Stomach (tissue), 4 donors: ENCODE data around the gene FLT3LG.

Experiments used
- CTCF ChIP-seq, 7 experiments: fragments of 450-650 bp in 4 of 7; fragments of 200-600 bp in 3 of 7; sonication (generic) in 3 of 7; IDR thresholded peaks; one replicate each; pipeline ENCODE4 v1.5.1; 2016 to 2019; ENCODE audit warnings: antibody characterized with exemption in 7 of 7, control low read depth in 2 of 7, mild to moderate bottlenecking in 1 of 7
- EP300 ChIP-seq: sonication (generic); formaldehyde crosslinking; IDR thresholded peaks from one replicate; pipeline ENCODE4 v1.6.1; 2017; ENCODE audit warnings: antibody characterized with exemption
- POLR2A ChIP-seq, 4 donors: fragments of 450-650 bp; IDR thresholded peaks; one replicate each; pipeline ENCODE4 v1.6.1; 2016; ENCODE audit warnings: antibody characterized with exemption in 4 of 4, control low read depth in 2 of 4, mild to moderate bottlenecking in 1 of 4, moderate library complexity in 1 of 4
- POLR2AphosphoS5 ChIP-seq, 3 donors: sonication (generic); formaldehyde crosslinking; IDR thresholded peaks; one replicate each; pipeline ENCODE4 v1.6.1; 2016; ENCODE audit warnings: antibody characterized with exemption in 3 of 3

DNA sequence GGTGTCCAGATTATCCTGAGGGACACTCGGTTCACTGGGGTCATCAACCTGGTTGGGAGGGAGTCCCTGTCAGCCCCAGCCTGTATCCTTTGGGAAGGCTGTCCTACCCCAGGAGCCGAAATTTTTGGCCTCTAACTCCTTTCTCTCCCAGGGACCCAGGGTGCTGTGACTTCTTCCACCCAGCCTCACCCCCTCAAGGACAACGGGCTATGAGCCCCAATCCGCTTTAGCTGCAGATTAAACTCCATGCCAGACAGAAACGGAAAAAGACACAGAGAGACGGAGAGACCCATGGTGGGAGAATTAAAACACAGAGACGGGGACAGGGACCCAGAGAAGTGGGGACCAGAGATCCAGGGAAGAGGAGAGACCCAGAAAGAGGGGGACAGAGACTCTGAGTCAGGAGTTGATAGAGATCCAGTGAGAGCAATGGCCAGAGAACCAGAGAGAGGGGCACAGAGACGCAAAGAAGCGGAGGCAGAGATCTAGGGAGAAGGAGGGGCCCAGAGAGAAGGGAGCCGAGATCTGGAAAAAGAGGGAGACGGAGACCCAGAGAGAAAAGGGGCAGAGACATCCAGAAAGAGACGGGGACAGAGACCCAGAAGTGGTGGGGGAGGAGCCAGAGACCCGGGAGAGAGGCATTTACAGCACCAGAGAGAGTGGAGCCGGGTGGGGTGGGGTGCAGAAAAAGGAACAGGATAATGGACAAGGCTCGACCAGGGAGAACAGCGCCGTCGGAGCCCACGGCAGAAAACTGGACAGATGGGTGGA is 33.4 kb upstream of the FLT3LG start:
- TF ChIP-seq POLR2A (IDR thresholded peaks at IDR 0.05) (no peak), CTCF (IDR thresholded peaks at IDR 0.05) (no peak), POLR2AphosphoS5 (IDR thresholded peaks at IDR 0.05) (no peak), EP300 (no peak)
